ENCODE measurements around the gene PAXIP1.
"Not testable (repeated sequence)": the region's sequence is repeated elsewhere in the genome, so short reads cannot be mapped to it uniquely, and the experiment has no call there.

PAXIP1 gene

DNA sequence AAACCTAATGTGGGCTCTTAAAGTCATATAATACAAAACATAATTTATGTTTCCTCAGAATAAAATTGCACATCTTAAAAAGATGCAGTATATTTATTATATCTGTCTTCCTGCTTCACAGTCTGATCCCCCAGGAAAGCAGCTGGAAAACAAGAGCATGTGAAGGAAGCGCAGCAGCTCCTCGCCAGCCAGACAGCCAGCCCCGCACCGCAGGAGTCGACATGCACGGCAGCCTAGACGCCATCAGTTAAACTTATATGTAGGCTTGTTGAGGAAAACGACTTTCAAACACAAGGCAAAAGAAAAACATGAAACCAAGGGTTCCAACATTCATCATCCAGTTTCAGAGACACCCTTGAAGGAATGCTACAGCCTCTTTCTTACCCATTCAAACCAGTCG lies 59.0 kb downstream of the PAXIP1 start:
- no peaks in the 10 kb centered on the region for H3K79me2 ChIP-seq (ENCODE audit: control insufficient read depth, insufficient read depth, low read length, unreplicated experiment)
- H3K27me3 ChIP-seq (ENCODE audit: insufficient read depth, low read length): no peaks in the 10 kb centered on the region
- no peaks in the 10 kb centered on the region for H3K4me1 ChIP-seq (ENCODE audit: control insufficient read depth, insufficient read depth, low read length, unreplicated experiment)
- H2AFZ ChIP-seq (ENCODE audit: low read length, unreplicated experiment): no peak overlapping the region
- H3K4me3 ChIP-seq (ENCODE audit: low read depth, low read length): no peak overlapping the region
- H3K27ac ChIP-seq (ENCODE audit: low read depth, low read length): no peak overlapping the region
- H3K36me3 ChIP-seq (ENCODE audit: insufficient read depth, low read length): peaks cover 4% of the 10 kb centered on the region

DNA sequence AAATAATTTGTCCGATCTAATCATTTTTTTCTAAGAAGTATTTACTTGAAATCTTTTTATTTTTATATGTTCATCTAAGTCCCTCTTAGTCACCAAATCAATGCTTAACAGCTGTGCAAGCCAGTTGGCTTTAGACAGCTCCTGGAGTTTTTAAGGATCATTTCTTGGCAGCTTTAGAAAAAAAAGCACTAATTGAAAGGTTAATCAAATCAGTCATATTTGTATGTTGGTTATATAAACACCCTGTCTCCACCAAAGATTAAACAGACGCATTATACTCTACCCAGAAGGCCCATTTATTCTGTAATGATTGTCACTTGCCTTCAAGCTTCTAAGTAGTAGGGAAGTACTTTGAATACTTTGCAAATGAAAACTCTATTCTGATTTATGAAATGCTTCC lies 60.2 kb downstream of the PAXIP1 start:
- H3K4me3 ChIP-seq (ENCODE audit: low read depth, low read length): no peak overlapping the region
- H3K4me1 ChIP-seq (ENCODE audit: control insufficient read depth, insufficient read depth, low read length, unreplicated experiment): no peaks in the 10 kb centered on the region
- H3K36me3 ChIP-seq (ENCODE audit: insufficient read depth, low read length): peaks cover 1% of the 10 kb centered on the region
- H2AFZ ChIP-seq (ENCODE audit: low read length, unreplicated experiment): no peak overlapping the region
- H3K27me3 ChIP-seq (ENCODE audit: insufficient read depth, low read length): no peaks in the 10 kb centered on the region
- no peaks in the 10 kb centered on the region for H3K79me2 ChIP-seq (ENCODE audit: control insufficient read depth, insufficient read depth, low read length, unreplicated experiment)
- no peak overlapping the region for H3K27ac ChIP-seq (ENCODE audit: low read depth, low read length)

GRCh38 chr7:154937837-154938236 lies 65.1 kb downstream of the PAXIP1 start:
- Histone ChIP-seq H3K4me1 (ENCODE audit: control insufficient read depth, insufficient read depth, low read length, unreplicated experiment) (no peaks in the 10 kb centered on the region), H3K27me3 (ENCODE audit: insufficient read depth, low read length) (no peaks in the 10 kb centered on the region), H3K4me3 (ENCODE audit: low read depth, low read length) (no peak overlapping the region), H3K36me3 (ENCODE audit: insufficient read depth, low read length) (0 out of 2 replicates have a peak, but pooled peaks cover 5% of the 10 kb centered on the region), H2AFZ (ENCODE audit: low read length, unreplicated experiment) (no peak overlapping the region), H3K27ac (ENCODE audit: low read depth, low read length) (no peak overlapping the region), H3K79me2 (ENCODE audit: control insufficient read depth, insufficient read depth, low read length, unreplicated experiment) (no peaks in the 10 kb centered on the region)

DNA sequence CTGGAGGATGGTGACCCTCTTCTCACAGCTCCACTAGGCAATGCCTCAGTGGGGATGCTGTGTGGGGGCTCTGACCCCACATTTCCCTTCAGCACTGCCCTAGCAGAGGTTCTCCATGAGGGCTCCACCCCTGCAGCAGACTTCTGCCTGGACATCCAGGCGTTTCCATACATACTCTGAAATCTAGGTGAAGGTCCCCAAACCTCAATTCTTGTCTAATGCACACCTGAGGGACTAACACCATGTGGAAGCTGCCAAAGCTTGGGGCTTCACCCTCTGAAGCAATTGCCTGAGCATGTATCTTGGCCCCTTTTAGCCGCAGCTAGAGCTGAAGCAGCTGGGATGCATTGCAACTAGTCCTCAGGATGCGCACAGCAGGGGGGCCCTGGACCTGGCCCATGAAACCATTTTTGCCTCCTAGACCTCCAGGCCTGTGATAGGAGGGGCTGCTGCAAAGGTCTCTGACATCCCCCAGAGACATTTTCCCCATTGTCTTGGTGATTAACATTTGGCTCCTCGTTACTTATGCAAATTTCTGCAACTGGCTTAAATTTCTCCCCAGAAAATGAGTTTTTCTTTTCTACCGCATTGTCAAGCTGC lies 68.5 kb downstream of the PAXIP1 start:
- not testable (repeated sequence) for H3K36me3 ChIP-seq (ENCODE audit: insufficient read depth, low read length); H2AFZ ChIP-seq (ENCODE audit: low read length, unreplicated experiment); H3K4me3 ChIP-seq (ENCODE audit: low read depth, low read length); H3K27me3 ChIP-seq (ENCODE audit: insufficient read depth, low read length); H3K79me2 ChIP-seq (ENCODE audit: control insufficient read depth, insufficient read depth, low read length, unreplicated experiment); H3K4me1 ChIP-seq (ENCODE audit: control insufficient read depth, insufficient read depth, low read length, unreplicated experiment); H3K27ac ChIP-seq (ENCODE audit: low read depth, low read length)

DNA sequence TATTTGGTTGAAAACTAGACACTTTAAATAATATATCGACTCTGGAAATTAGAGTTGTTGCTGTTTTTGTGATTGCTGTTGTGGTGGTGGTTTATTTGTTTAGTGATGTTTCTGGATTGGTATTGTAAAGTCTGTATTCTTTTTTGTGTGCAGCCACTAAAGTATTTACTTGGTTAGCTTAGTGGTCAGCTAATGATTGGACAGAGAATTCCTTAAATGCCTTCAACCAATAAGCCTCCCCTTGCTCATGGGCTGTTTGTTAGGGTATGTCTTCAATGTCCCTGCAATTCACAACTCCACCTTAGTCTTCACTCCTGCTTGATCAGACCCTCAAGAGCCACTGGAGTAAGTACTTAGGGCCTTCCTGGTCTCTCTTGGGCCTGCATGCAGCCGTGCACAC lies 71.0 kb downstream of the PAXIP1 start:
- no peak overlapping the region for H2AFZ ChIP-seq (ENCODE audit: low read length, unreplicated experiment)

DNA sequence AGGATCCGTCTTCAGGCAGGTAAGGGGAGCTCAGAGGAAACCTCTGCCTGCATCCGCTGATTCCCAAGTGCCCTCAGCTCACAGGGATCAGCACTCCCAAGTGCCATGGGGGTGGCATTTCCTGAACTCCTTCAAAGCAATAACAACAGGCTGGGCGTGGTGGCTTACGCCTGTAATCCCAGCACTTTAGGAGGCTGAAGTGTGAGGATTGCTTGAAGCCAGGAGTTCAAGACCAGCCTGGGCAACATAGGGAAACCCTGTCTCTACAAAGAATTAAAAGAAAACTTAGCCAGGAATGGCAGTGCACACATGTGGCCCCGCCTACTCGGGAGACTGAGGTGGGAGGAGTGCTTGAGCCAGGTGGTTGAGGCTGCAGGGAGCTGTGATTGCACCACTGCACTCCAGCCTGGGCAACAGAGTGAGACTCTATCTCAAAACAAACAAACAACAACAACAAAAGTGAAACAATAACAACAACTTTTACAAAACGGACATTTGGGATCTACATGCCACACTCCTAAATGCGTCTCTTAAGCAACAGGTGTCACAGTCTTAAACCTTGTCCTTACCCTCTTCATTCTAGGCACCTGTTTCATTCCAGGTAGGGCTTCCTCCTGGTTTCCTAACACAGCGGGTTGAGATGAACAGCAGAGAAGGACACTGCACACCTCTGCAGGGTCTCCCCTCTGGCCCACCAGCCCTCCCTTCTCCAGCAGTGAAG lies 73.8 kb downstream of the PAXIP1 start:
- peak overlapping the region; percentile 94 for H2AFZ ChIP-seq (ENCODE audit: low read length, unreplicated experiment)
- H3K27ac ChIP-seq (ENCODE audit: low read depth, low read length): peak overlapping the region; percentile 70
- H3K27me3 ChIP-seq (ENCODE audit: insufficient read depth, low read length): no peaks in the 10 kb centered on the region
- H3K79me2 ChIP-seq (ENCODE audit: control insufficient read depth, insufficient read depth, low read length, unreplicated experiment): no peaks in the 10 kb centered on the region
- 0 out of 2 replicates have a peak, but pooled peaks cover 5% of the 10 kb centered on the region for H3K36me3 ChIP-seq (ENCODE audit: insufficient read depth, low read length)
- H3K4me1 ChIP-seq (ENCODE audit: control insufficient read depth, insufficient read depth, low read length, unreplicated experiment): no peaks in the 10 kb centered on the region
- peak overlapping the region; percentile 89 for H3K4me3 ChIP-seq (ENCODE audit: low read depth, low read length)

More for the DNA sequence above, 71.0 kb downstream of the PAXIP1 start:
- Histone ChIP-seq H3K36me3 (ENCODE audit: insufficient read depth, low read length) (0 out of 2 replicates have a peak, but pooled peaks cover 5% of the 10 kb centered on the region), H3K4me3 (ENCODE audit: low read depth, low read length) (no peak overlapping the region), H3K4me1 (ENCODE audit: control insufficient read depth, insufficient read depth, low read length, unreplicated experiment) (no peaks in the 10 kb centered on the region), H3K79me2 (ENCODE audit: control insufficient read depth, insufficient read depth, low read length, unreplicated experiment) (no peaks in the 10 kb centered on the region), H3K27ac (ENCODE audit: low read depth, low read length) (no peak overlapping the region), H3K27me3 (ENCODE audit: insufficient read depth, low read length) (no peaks in the 10 kb centered on the region)

GRCh38 chr7:154928136-154929005 lies 74.6 kb downstream of the PAXIP1 start:
- Histone ChIP-seq H2AFZ (ENCODE audit: low read length, unreplicated experiment) (peak overlapping the region; percentile 94), H3K4me1 (ENCODE audit: control insufficient read depth, insufficient read depth, low read length, unreplicated experiment) (no peaks in the 10 kb centered on the region), H3K27me3 (ENCODE audit: insufficient read depth, low read length) (no peaks in the 10 kb centered on the region), H3K79me2 (ENCODE audit: control insufficient read depth, insufficient read depth, low read length, unreplicated experiment) (no peaks in the 10 kb centered on the region), H3K36me3 (ENCODE audit: insufficient read depth, low read length) (0 out of 2 replicates have a peak, but pooled peaks cover under 1% of the 10 kb centered on the region), H3K27ac (ENCODE audit: low read depth, low read length) (peak overlapping the region; percentile 70), H3K4me3 (ENCODE audit: low read depth, low read length) (peak overlapping the region; percentile 89)

- Histone ChIP-seq H3K4me1 (ENCODE audit: control insufficient read depth, insufficient read depth, low read length, unreplicated experiment) (no peaks in the 10 kb centered on the region), H3K36me3 (ENCODE audit: insufficient read depth, low read length) (no peaks in the 10 kb centered on the region), H3K4me3 (ENCODE audit: low read depth, low read length) (peak overlapping the region; percentile 89), H3K27me3 (ENCODE audit: insufficient read depth, low read length) (peaks cover 2% of the 10 kb centered on the region; the same call in 1 of the 2 replicates), H3K79me2 (ENCODE audit: control insufficient read depth, insufficient read depth, low read length, unreplicated experiment) (no peaks in the 10 kb centered on the region), H2AFZ (ENCODE audit: low read length, unreplicated experiment) (peak overlapping the region; percentile 94), H3K27ac (ENCODE audit: low read depth, low read length) (peak overlapping the region; percentile 70)
Observed at GRCh38 chr7:154927624-154928125, 75.2 kb downstream of the PAXIP1 start.

- not testable (repeated sequence) for H3K36me3 ChIP-seq (ENCODE audit: insufficient read depth, low read length); H2AFZ ChIP-seq (ENCODE audit: low read length, unreplicated experiment); H3K27ac ChIP-seq (ENCODE audit: low read depth, low read length); H3K4me1 ChIP-seq (ENCODE audit: control insufficient read depth, insufficient read depth, low read length, unreplicated experiment); H3K79me2 ChIP-seq (ENCODE audit: control insufficient read depth, insufficient read depth, low read length, unreplicated experiment); H3K4me3 ChIP-seq (ENCODE audit: low read depth, low read length)
- peaks cover 38% of the 10 kb centered on the region for H3K27me3 ChIP-seq (ENCODE audit: insufficient read depth, low read length)
Observed at GRCh38 chr7:154922472-154922871, 80.5 kb downstream of the PAXIP1 start.

GRCh38 chr7:154919344-154920225 lies 83.3 kb downstream of the PAXIP1 start:
- Histone ChIP-seq H3K79me2 (ENCODE audit: control insufficient read depth, insufficient read depth, low read length, unreplicated experiment) (no peaks in the 10 kb centered on the region), H3K36me3 (ENCODE audit: insufficient read depth, low read length) (no peaks in the 10 kb centered on the region), H3K4me1 (ENCODE audit: control insufficient read depth, insufficient read depth, low read length, unreplicated experiment) (no peaks in the 10 kb centered on the region), H3K27me3 (ENCODE audit: insufficient read depth, low read length) (peaks cover 59% of the 10 kb centered on the region), H2AFZ (ENCODE audit: low read length, unreplicated experiment) (no peak overlapping the region), H3K27ac (ENCODE audit: low read depth, low read length) (no peak overlapping the region), H3K4me3 (ENCODE audit: low read depth, low read length) (no peak overlapping the region)

All from ACC112 (cell line).